ENCODE measurements around the gene MVB12A.

MVB12A gene

GRCh38 chr19:17419621-17420474, at the start of gene MVB12A:
TSS of gene MVB12A (plus strand) at chr19:17420047. CDS start at chr19:17420136, 89 bp downstream.
- peak; percentile 100 for DNase-seq

GRCh38 chr19:17376935-17377600, 42.8 kb upstream of the MVB12A start, which contains the start of gene PLVAP:
TSS of gene PLVAP (minus strand) at chr19:17377342. CDS start at chr19:17377288, 54 bp downstream.
- no peak for DNase-seq

GRCh38 chr19:17378271-17378670, 41.6 kb upstream of the MVB12A start:
- no peak for DNase-seq

GRCh38 chr19:17379221-17379631, 40.6 kb upstream of the MVB12A start:
- no peak for DNase-seq

GRCh38 chr19:17380426-17381138, 39.3 kb upstream of the MVB12A start:
- DNase-seq = no peak

GRCh38 chr19:17385878-17386611, 33.8 kb upstream of the MVB12A start:
- DNase-seq = peak; percentile 84

- no peak for DNase-seq
Observed at GRCh38 chr19:17389288-17389687, 30.6 kb upstream of the MVB12A start.

GRCh38 chr19:17389957-17390664, 29.7 kb upstream of the MVB12A start:
- peak; percentile 60 for DNase-seq

- DNase-seq = peak; percentile 99
Observed at GRCh38 chr19:17390665-17391370, 29.0 kb upstream of the MVB12A start.

- peak; percentile 51 for DNase-seq
Observed at GRCh38 chr19:17391371-17392151, 28.3 kb upstream of the MVB12A start.

- DNase-seq = no peak
Observed at GRCh38 chr19:17393002-17393401, 26.8 kb upstream of the MVB12A start.

- DNase-seq = no peak
Observed at GRCh38 chr19:17393914-17394313, 25.9 kb upstream of the MVB12A start, which contains the start of gene CCDC194. TSS of gene CCDC194 (minus strand) at chr19:17394196. CDS start at chr19:17394158, 38 bp downstream.

GRCh38 chr19:17394891-17395415, 24.9 kb upstream of the MVB12A start:
- peak; percentile 95 for DNase-seq

GRCh38 chr19:17398902-17399527, 20.8 kb upstream of the MVB12A start:
- no peak for DNase-seq

- no peak for DNase-seq
Observed at GRCh38 chr19:17401628-17402027, 18.2 kb upstream of the MVB12A start.

- peak; percentile 91 for DNase-seq
Observed at GRCh38 chr19:17402982-17403855, 16.6 kb upstream of the MVB12A start.

- DNase-seq = peak; percentile 45
Observed at GRCh38 chr19:17404015-17404414, 15.8 kb upstream of the MVB12A start.

GRCh38 chr19:17404621-17405249, 15.1 kb upstream of the MVB12A start:
- no peak for DNase-seq

Measured in NCI-H82 (cell line).